Activated T-cell treated with anti-CD3 and anti-CD28 coated beads, Interleukin-2, amount 50 U/mL, for 24 hours (primary cell): ENCODE measurements around the gene FGG.

Experiments
- DNase-seq: peaks from one replicate; pipeline ENCODE4 v3.0.0-alpha.2; 2020
- H3K27ac Mint-ChIP-seq: 2 replicates; pipeline ENCODE4 v1.8.0; 2020; ENCODE audit warnings: mild to moderate bottlenecking, mixed read lengths
- H3K27me3 Mint-ChIP-seq: 2 replicates; pipeline ENCODE4 v1.8.0; 2020; ENCODE audit warnings: mixed read lengths
- H3K36me3 Mint-ChIP-seq: 2 replicates; pipeline ENCODE4 v1.8.0; 2020; ENCODE audit warnings: low read depth, mixed read lengths
- H3K4me1 Mint-ChIP-seq: 2 replicates; pipeline ENCODE4 v1.8.0; 2020; ENCODE audit warnings: low read depth, mixed read lengths
- H3K4me3 Mint-ChIP-seq: 2 replicates; pipeline ENCODE4 v1.8.0; 2020; ENCODE audit warnings: mild to moderate bottlenecking, moderate library complexity, mixed read lengths
- H3K9me3 Mint-ChIP-seq: 2 replicates; pipeline ENCODE4 v1.8.0; 2020; ENCODE audit warnings: mixed read lengths

Gene FGG

DNA sequence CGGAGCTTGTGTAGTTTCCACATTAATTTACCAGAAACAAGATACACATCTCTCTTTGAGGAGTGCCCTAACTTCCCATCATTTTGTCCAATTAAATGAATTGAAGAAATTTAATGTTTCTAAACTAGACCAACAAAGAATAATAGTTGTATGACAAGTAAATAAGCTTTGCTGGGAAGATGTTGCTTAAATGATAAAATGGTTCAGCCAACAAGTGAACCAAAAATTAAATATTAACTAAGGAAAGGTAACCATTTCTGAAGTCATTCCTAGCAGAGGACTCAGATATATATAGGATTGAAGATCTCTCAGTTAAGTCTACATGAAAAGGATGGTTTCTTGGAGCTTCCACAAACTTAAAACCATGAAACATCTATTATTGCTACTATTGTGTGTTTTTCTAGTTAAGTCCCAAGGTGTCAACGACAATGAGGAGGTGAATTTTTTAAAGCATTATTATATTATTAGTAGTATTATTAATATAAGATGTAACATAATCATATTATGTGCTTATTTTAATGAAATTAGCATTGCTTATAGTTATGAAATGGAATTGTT is 49.7 kb downstream of the FGG start, which contains the start of gene FGB:
TSS of gene FGB (plus strand) at position 315 of the 558 bp plus-strand sequence. CDS start at position 323, 8 bp downstream.
- no peaks in the 10 kb centered on the region for H3K36me3 Mint-ChIP-seq
- no peak within 1 kb of the TSS for H3K4me3 Mint-ChIP-seq
- no peak within 1 kb of the TSS for H3K27ac Mint-ChIP-seq
- DNase-seq: no peak
- H3K9me3 Mint-ChIP-seq: no peaks in the 10 kb centered on the region
- peaks cover 10% of the 10 kb centered on the region for H3K27me3 Mint-ChIP-seq
- no peaks in the 10 kb centered on the region for H3K4me1 Mint-ChIP-seq

DNA sequence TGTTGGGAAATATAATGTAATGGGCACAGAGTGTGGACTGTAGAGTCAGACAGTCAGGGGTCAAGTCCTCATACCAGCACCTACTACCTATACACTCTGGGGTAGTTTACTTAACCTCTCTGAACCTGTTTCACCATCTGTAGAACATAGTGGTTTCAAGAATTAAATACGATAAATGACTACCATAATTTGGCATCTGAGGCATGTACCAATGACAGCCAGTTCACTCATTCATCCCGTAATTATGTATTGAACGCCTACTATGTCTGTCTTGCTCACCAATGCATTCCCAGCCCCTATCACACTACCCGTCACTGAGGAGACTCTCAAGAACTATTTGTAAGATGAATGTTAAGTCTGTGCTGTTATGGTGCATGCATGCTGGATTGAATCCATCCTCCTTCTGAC is 51.6 kb downstream of the FGG start:
- Mint-ChIP-seq H3K36me3 (no peaks in the 10 kb centered on the region), H3K9me3 (no peaks in the 10 kb centered on the region), H3K4me3 (no peak overlapping the region), H3K27me3 (peaks cover 10% of the 10 kb centered on the region), H3K27ac (no peak overlapping the region), H3K4me1 (no peaks in the 10 kb centered on the region)
- DNase-seq: no peak

DNA sequence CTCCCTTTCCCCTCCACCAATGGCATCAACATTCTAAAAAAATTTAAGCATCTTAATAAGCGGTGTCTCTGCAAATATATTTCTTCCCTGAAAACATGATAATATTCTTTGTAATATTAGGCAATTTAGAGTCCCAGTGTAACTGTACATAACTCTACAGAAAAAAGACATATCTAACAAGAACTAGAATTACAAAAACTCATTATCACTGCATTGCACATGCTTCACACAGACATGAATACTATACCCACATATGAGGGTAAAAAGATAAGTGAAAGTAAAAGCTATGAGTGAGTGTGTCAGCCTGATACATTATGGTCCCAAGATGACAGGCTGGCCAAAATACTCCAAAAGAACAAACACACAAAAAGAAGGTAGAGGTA is 52.0 kb downstream of the FGG start:
- no peak for DNase-seq
- Mint-ChIP-seq H3K4me3 (no peak overlapping the region), H3K9me3 (no peaks in the 10 kb centered on the region), H3K36me3 (no peaks in the 10 kb centered on the region), H3K4me1 (no peaks in the 10 kb centered on the region), H3K27ac (no peak overlapping the region), H3K27me3 (peaks cover 10% of the 10 kb centered on the region)

DNA sequence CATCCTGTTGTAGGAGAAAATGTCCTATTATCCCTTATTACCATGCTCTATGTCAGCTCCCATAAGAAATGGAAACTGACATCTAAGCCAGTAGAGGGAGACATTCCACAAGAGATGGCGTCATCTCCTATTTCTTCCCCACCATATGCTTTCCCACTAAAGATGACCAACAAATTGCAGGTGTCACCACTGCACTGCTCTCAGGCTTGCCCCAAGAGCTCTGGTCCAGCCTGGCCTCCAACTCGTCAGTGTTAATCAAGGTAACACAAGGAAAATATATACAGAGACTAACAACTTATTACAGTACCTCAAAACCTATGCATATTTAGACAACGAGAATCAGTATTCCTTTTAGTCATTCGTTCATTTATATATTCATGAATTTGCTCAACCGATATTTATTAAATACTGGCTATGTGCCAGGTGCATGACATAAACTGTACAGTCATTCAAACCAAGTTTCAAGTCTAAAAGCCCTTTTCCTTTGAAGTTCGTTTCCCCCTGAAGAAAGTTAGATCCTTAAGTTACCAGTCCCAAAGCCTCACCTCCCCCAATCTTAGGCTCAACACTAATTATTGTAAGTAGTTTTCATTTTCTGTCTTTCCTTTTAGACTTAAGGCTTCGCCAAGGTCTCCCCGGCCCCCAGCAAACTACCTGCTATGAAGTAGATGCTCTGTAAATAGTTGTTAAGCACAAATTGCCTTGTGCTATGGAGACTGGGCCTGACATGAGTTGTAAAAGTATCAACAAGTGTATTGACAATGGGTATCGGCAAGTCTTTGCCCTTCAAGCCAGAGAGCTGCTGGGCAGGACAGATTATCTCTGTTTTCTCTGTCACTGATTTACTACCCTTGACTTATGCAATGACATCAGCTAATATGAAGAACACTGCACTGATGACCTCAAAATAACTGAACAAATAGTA is 52.7 kb downstream of the FGG start:
- no peak overlapping the region for H3K27ac Mint-ChIP-seq
- H3K4me1 Mint-ChIP-seq: no peaks in the 10 kb centered on the region
- no peak for DNase-seq
- no peaks in the 10 kb centered on the region for H3K9me3 Mint-ChIP-seq
- peaks cover 10% of the 10 kb centered on the region for H3K27me3 Mint-ChIP-seq
- H3K36me3 Mint-ChIP-seq: no peaks in the 10 kb centered on the region
- H3K4me3 Mint-ChIP-seq: no peak overlapping the region

DNA sequence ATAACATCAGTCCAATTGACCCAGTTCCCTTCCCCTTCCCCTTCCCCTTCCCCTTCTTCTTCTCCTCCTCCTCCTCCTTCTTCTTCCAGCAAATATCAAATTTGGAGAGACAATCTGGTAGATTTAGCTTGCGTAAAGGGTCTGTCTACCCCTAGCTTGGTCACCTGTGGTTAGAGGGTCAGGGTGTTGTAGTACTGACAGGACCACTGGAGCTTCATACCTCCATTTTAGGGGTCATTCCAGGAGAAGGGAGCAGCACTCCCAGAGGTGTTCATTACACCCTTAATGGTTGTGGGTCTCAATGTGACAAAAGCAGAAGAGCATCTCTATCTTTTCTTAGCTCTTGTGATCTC is 53.3 kb downstream of the FGG start:
- H3K27me3 Mint-ChIP-seq: peaks cover 10% of the 10 kb centered on the region
- H3K4me1 Mint-ChIP-seq: no peaks in the 10 kb centered on the region

More for the DNA sequence above, 53.3 kb downstream of the FGG start:
- DNase-seq: no peak
- Mint-ChIP-seq H3K9me3 (no peaks in the 10 kb centered on the region), H3K27ac (no peak overlapping the region), H3K4me3 (no peak overlapping the region), H3K36me3 (no peaks in the 10 kb centered on the region)
